NAMALWA (cell line): ENCODE results near the gene GLG1.
"Not testable (repeated sequence)": the region's sequence is repeated elsewhere in the genome, so short reads cannot be mapped to it uniquely, and the experiment has no call there.

Source experiments
- DNase-seq: peaks from one replicate; pipeline ENCODE4 v3.0.0-alpha.2; 2015; ENCODE audit warnings: low spot score

Gene GLG1

GRCh38 chr16:74537746-74538145, 69.2 kb downstream of the GLG1 start:
- not testable (repeated sequence) for DNase-seq

- not testable (repeated sequence) for DNase-seq
Measured at GRCh38 chr16:74534650-74535049, 72.3 kb downstream of the GLG1 start.

- no peak for DNase-seq
Measured at GRCh38 chr16:74524926-74525325, 82.0 kb downstream of the GLG1 start.

GRCh38 chr16:74524117-74524516, 82.8 kb downstream of the GLG1 start:
- no peak for DNase-seq

- not testable (repeated sequence) for DNase-seq
Measured at GRCh38 chr16:74523706-74524105, 83.2 kb downstream of the GLG1 start.

GRCh38 chr16:74522160-74522559, 84.8 kb downstream of the GLG1 start:
- DNase-seq, result no peak

- DNase-seq, result no peak
Measured at GRCh38 chr16:74521691-74522090, 85.2 kb downstream of the GLG1 start.

- not testable (repeated sequence) for DNase-seq
Measured at GRCh38 chr16:74518934-74519333, 88.0 kb downstream of the GLG1 start.

GRCh38 chr16:74511961-74512360, 95.0 kb downstream of the GLG1 start:
- no peak for DNase-seq

- DNase-seq, result no peak
Measured at GRCh38 chr16:74505011-74505410, 101.9 kb downstream of the GLG1 start.

GRCh38 chr16:74503412-74503811, 103.5 kb downstream of the GLG1 start:
- peak; percentile 74 for DNase-seq

- peak; percentile 35 for DNase-seq
Measured at GRCh38 chr16:74501484-74502478, 105.1 kb downstream of the GLG1 start.

GRCh38 chr16:74500907-74501306, 106.0 kb downstream of the GLG1 start:
- no peak for DNase-seq

GRCh38 chr16:74499114-74499513, 107.8 kb downstream of the GLG1 start:
- no peak for DNase-seq

- DNase-seq, result no peak
Measured at GRCh38 chr16:74497761-74498160, 109.2 kb downstream of the GLG1 start.

- DNase-seq, result no peak
Measured at GRCh38 chr16:74496054-74496453, 110.9 kb downstream of the GLG1 start.

GRCh38 chr16:74492976-74493375, 113.9 kb downstream of the GLG1 start:
- DNase-seq, result no peak

- no peak for DNase-seq
Measured at GRCh38 chr16:74487634-74488495, 119.0 kb downstream of the GLG1 start.

GRCh38 chr16:74485916-74486315, 121.0 kb downstream of the GLG1 start:
- no peak for DNase-seq

GRCh38 chr16:74480150-74481029, 126.5 kb downstream of the GLG1 start:
- DNase-seq, result no peak

- DNase-seq, result no peak
Measured at GRCh38 chr16:74477226-74477625, 129.7 kb downstream of the GLG1 start.

GRCh38 chr16:74474416-74474815, 132.5 kb downstream of the GLG1 start:
- DNase-seq, result no peak
